Epithelial cell of alveolus of lung (primary cell): ENCODE results near the gene NPVF. TPM values are rescaled to one million over a fixed set of nuclear protein-coding genes. Genes with fewer than 3 reads are reported as not detected.

Source experiments
- total RNA-seq: library from RNA; depleted of rRNA; stranded (reverse); fragments of >200 nt; gene quantifications from 2 replicates; pipeline ENCODE4 v1.2.1, GENCODE V29; 2015

NPVF gene, protein sequence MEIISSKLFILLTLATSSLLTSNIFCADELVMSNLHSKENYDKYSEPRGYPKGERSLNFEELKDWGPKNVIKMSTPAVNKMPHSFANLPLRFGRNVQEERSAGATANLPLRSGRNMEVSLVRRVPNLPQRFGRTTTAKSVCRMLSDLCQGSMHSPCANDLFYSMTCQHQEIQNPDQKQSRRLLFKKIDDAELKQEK
- not detected in 2 replicates for total RNA-seq

DNA sequence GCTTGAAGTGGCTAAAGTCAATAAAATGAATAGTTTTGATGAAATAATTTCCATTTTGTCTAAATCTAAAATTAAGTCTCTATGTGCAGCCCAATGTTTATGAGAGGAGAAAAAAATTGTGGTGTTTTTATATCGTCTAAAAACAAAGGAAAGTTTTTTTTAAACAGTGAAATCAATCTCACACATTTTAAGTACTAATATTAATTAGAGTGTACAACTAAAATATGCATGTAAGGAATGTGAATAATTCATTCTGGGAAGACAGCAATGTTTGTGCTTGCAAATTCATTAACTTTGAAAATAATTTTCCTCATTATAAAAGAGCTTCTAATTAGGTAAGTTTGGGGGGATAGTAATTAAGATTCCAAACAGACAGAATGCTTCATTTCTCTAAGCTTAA is at the start of gene NPVF:
TSS of gene NPVF (minus strand) at position 101 of the 400 bp plus-strand sequence. CDS start at position 54, 47 bp downstream.

Other genes with a start within 250 kb of the NPVF start
- 4.7 and 14.5 TPM in 2 replicates for gene OSBPL3, start 248.3 kb downstream of the NPVF start, total RNA-seq
- 21.2 and 69.6 TPM in 2 replicates for gene CYCS, start 103.2 kb downstream of the NPVF start, total RNA-seq